IPS-18c (cell line): ENCODE data around the gene HTT-AS.

Source experiments
- H3K4me3 ChIP-seq: 2 replicates; pipeline ENCODE4 v1.7.0; 2013; ENCODE audit warnings: low read depth, mild to moderate bottlenecking, low read length, moderate library complexity; ENCODE audit not compliant: insufficient read depth
- H3K9me3 ChIP-seq: one replicate; pipeline ENCODE4 v1.6.1; 2013; ENCODE audit warnings: mild to moderate bottlenecking, low read length, moderate library complexity; ENCODE audit not compliant: control insufficient read depth, insufficient read depth

The HTT-AS gene

DNA sequence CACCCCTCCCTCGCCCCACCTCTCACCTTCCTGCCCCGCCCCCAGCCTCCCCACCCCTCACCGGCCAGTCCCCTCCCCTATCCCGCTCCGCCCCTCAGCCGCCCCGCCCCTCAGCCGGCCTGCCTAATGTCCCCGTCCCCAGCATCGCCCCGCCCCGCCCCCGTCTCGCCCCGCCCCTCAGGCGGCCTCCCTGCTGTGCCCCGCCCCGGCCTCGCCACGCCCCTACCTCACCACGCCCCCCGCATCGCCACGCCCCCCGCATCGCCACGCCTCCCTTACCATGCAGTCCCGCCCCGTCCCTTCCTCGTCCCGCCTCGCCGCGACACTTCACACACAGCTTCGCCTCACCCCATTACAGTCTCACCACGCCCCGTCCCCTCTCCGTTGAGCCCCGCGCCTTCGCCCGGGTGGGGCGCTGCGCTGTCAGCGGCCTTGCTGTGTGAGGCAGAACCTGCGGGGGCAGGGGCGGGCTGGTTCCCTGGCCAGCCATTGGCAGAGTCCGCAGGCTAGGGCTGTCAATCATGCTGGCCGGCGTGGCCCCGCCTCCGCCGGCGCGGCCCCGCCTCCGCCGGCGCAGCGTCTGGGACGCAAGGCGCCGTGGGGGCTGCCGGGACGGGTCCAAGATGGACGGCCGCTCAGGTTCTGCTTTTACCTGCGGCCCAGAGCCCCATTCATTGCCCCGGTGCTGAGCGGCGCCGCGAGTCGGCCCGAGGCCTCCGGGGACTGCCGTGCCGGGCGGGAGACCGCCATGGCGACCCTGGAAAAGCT is at the start of gene HTT-AS, which contains the start of gene HTT:
Gene HTT-AS (minus strand): TSS at position 461 of the 768 bp plus-strand sequence.
Gene HTT (plus strand): TSS at position 604 of the 768 bp plus-strand sequence. CDS start 145 bp downstream, at position 749.
- Histone ChIP-seq H3K9me3 (no peaks in the 10 kb centered on the region), H3K4me3 (peak within 1 kb of the TSS; percentile 100)

- H3K4me3 ChIP-seq, result no peak overlapping the region
- H3K9me3 ChIP-seq, result no peaks in the 10 kb centered on the region
These were observed 48.9 kb upstream of the HTT-AS start for GRCh38 chr4:3123181-3123671.

- H3K4me3 ChIP-seq, result no peak overlapping the region
- no peaks in the 10 kb centered on the region for H3K9me3 ChIP-seq
These were observed 47.8 kb upstream of the HTT-AS start for GRCh38 chr4:3122081-3122563.

- no peak overlapping the region for H3K4me3 ChIP-seq
- H3K9me3 ChIP-seq, result no peaks in the 10 kb centered on the region
These were observed 47.3 kb upstream of the HTT-AS start for GRCh38 chr4:3121596-3121995.

- Histone ChIP-seq H3K4me3 (no peak overlapping the region), H3K9me3 (no peaks in the 10 kb centered on the region)
These were observed 46.8 kb upstream of the HTT-AS start for GRCh38 chr4:3121110-3121509.

- no peak overlapping the region for H3K4me3 ChIP-seq
- H3K9me3 ChIP-seq, result no peaks in the 10 kb centered on the region
These were observed 45.1 kb upstream of the HTT-AS start for GRCh38 chr4:3119464-3119863.

- Histone ChIP-seq H3K9me3 (no peaks in the 10 kb centered on the region), H3K4me3 (no peak overlapping the region)
These were observed 44.0 kb upstream of the HTT-AS start for GRCh38 chr4:3118312-3118711.

DNA sequence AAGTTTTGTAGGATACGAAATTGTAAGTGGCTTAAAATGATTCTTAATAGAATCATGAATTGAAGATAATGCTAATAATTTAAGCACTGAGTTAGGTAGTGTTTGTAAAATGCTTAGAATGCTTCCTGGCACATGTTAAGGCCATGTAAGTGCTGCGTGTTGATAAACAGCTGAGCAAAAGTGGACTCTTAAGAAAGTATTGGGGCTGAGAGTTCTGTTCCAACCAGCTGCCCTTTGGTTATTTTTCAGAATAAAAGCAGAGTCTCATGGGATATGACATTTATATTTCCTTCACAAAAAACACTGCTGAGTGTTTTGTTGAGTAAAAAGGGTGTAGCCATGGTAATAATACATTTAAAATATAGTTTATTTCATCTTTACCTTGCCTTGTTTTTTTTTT is 42.6 kb upstream of the HTT-AS start:
- Histone ChIP-seq H3K4me3 (no peak overlapping the region), H3K9me3 (no peaks in the 10 kb centered on the region)

DNA sequence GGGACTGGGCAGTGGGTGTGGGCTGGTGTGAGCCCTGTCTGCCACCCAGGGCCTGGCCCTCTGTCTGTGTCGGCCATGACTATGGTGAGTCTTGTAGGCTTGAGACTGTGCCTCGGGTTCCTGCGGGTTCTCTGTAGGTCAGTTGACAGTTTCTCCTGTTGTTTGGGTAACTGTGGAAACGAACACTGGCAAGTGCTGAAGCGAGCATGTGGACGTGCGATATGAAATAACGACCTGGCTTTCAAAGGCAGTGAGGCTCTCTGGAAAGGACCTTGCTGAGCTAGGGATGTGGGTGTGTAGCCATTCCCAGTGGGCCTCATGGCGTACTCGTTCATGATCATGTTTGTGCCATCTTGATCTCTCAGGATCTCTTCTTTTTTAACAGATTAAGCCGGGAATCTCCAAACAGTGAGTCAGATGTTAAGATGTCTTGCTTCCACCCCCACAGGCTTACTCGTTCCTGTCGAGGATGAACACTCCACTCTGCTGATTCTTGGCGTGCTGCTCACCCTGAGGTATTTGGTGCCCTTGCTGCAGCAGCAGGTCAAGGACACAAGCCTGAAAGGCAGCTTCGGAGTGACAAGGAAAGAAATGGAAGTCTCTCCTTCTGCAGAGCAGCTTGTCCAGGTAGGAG is 41.4 kb upstream of the HTT-AS start:
- no peak overlapping the region for H3K4me3 ChIP-seq
- H3K9me3 ChIP-seq, result no peaks in the 10 kb centered on the region

DNA sequence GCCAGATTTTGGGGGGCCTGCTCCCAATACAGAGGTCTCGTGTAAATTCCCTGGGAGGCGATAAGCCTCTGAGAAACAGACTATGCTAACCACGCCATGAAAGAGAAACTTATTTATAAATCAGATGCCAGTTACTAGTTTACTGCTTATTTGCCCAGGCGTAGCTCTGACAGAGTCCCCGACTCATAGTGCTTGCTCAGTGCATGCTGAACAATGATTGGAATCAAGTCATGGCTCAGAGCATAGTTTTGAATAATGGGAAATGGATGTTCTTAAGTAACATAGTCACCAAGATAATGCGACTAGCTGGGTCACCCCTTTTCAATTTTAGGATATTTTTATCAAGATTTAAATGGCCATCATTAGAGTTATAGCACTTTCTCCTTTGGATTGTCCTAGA is 40.0 kb upstream of the HTT-AS start:
- no peaks in the 10 kb centered on the region for H3K9me3 ChIP-seq
- no peak overlapping the region for H3K4me3 ChIP-seq

DNA sequence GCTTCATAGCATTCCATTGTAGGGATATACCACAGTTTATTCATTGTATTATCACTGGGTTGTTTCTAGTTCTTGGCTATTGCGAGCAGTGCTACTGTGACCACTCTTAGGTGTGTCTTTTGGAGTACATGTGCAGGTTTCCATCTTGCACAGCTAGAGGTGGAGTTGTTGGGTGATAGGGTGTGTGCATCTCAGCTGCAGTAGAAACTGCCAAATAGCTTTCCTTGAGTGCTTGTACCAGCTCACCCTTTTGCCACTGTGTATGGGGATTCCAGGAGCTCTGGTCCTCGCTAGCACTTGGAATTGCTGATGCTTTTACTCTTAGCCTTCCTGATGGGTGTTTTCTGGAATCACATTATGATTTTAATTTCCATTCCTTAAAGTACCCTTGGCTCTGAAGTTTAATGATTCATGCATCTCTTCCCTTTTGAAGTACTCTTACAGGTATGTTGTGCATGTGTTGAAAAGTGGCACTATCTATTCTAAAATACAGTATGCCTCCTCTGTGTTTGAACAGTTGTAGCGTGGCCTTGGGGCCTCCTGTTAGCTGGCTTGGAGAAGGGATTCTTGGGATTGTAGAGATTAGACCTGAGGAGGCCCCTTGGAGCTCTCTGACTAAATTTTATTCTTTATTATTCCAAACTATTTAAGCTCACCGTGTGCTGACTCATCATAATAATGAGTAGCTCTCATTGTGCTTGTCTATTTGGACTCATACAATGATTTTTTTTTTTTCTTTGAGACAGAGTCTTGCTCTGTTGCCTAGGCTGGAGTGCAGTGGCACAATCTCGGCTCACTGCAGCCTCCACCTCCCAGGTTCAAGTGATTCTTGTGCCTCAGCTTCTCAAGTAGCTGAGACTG is 38.5 kb upstream of the HTT-AS start:
- H3K4me3 ChIP-seq, result no peak overlapping the region
- no peaks in the 10 kb centered on the region for H3K9me3 ChIP-seq

DNA sequence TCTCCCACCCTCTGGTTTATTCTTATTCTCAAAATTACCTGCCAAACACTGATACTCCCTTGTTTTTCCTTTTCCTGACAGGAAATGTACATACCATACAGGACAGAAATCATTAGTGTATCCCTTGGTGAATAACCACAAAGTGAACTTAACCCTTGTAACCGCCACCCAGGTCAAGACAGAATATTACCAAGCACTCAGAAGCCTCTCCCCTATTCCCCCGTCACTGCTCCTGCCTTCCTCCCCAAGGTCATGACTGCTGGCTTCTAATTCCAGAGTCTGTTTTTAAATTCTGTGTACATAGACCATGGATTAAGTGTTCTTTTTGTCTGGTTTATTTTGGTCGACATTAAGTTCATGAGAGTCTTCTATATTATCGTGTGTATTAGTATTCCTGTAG is 37.9 kb upstream of the HTT-AS start:
- Histone ChIP-seq H3K9me3 (no peaks in the 10 kb centered on the region), H3K4me3 (no peak overlapping the region)

- H3K9me3 ChIP-seq, result no peaks in the 10 kb centered on the region
- H3K4me3 ChIP-seq, result no peak overlapping the region
These were observed 37.1 kb upstream of the HTT-AS start for GRCh38 chr4:3111461-3111860.

DNA sequence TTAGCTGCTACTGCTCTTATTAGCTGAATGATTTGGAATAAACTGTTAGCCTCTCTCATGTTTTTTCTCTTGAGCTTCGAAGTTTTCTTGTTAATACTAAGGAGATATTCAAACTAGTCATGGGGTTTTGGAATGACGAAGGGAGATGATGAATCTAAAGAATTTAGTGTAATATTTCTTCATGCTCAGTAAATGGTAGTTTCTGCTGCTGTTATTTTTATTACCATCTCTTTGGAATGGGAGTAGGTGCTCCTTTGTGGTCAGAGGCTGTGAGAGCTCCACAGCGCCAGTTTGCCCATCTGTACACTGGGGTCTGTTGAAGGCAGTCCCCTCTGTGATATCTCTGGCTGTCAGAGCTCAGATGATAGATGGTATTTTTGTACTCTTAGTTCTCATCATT is 33.9 kb upstream of the HTT-AS start:
- Histone ChIP-seq H3K4me3 (no peak overlapping the region), H3K9me3 (no peaks in the 10 kb centered on the region)

GRCh38 chr4:3107691-3108121 is 33.4 kb upstream of the HTT-AS start:
- H3K4me3 ChIP-seq, result no peak overlapping the region
- H3K9me3 ChIP-seq, result no peaks in the 10 kb centered on the region

DNA sequence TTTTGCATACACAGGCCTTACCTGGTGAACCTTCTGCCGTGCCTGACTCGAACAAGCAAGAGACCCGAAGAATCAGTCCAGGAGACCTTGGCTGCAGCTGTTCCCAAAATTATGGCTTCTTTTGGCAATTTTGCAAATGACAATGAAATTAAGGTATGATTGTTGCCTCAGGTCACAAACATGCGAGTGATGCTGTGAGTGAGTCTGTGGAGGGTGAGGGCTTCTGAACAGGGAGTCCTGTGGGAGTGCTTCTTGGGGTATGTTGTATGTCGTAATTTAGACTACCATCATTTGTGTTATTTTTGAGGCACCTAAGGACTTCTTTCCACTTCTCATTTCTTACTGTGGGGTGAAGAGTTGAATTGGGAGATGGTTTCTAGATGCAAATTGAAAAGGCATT is 32.9 kb upstream of the HTT-AS start:
- Histone ChIP-seq H3K4me3 (no peak overlapping the region), H3K9me3 (no peaks in the 10 kb centered on the region)

GRCh38 chr4:3106339-3107186 is 32.2 kb upstream of the HTT-AS start:
- Histone ChIP-seq H3K9me3 (no peaks in the 10 kb centered on the region), H3K4me3 (no peak overlapping the region)
